Measurements from ENCODE around the gene PUM1. TPM values are rescaled to one million over a fixed set of nuclear protein-coding genes. Genes with fewer than 3 reads are reported as not detected.

PUM1 gene
- total RNA-seq, 1 experiment from 2014 or later: 109 TPM

DNA sequence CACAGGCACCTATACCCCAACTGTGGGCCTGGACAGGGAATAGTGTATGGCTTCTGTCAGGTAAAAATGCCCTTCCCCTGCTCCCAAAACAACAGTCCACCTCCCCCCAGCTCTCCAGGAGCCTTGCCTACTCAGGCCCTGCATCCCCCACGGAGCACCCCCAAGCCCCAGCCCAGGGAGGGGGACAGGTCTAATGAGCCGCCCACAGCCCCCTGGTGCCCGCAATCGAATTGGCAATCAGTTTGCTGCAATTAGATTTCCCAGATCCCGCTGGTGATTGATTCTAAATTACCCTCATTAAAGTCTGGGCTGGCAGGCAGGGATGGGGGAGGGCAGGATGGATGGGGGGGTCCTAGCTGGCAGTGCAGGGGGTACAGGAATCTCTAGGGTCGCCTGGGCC is 165.0 kb downstream of the PUM1 start:
- no peaks in the 10 kb centered on the region for H3K36me3 ChIP-seq (ENCODE audit: control insufficient read depth, insufficient read depth, low read length)
- no peaks in the 10 kb centered on the region for H3K9me3 ChIP-seq (ENCODE audit: control insufficient read depth, insufficient read depth, low read depth, low read length)
- ChIA-PET CTCF (no interaction called here), POLR2A (no interaction called here)
- peaks cover 17% of the 10 kb centered on the region for H3K4me1 ChIP-seq (ENCODE audit: control insufficient read depth, insufficient read depth, low read length)
- no peaks in the 10 kb centered on the region for H3K27me3 ChIP-seq (ENCODE audit: control insufficient read depth, insufficient read depth, low read length)
- intact Hi-C loops (cut with micrococcal nuclease; ENCODE audit: unreplicated experiment) (no loop called here), in situ Hi-C loops (cut with HindIII; ENCODE audit: low pct_unique_long_range_greater_than_20kb, low sequenced_read_pairs) (loop anchor here (25.0 kb wide), 1 partner anchor 88 kb away; no protein-coding TSS in a partner anchor)
- H3K27ac ChIP-seq (ENCODE audit: low read length): no peak overlapping the region
- no peak for TF ChIP-seq CTCF (IDR thresholded peaks at IDR 0.05)
- TF ChIP-seq TCF7L2 (IDR thresholded peaks at IDR 0.05; ENCODE audit: low read depth, low read length): no peak
- TF ChIP-seq SIN3A (IDR thresholded peaks at IDR 0.05; ENCODE audit: borderline replicate concordance, insufficient read depth, low read depth, low read length): no peak
- TF ChIP-seq POLR2AphosphoS5 (IDR thresholded peaks at IDR 0.05; ENCODE audit: low read depth, low read length): no peak
- no peak for TF ChIP-seq REST (IDR thresholded peaks at IDR 0.05; ENCODE audit: insufficient read depth in 1 of 2, low read depth in 2 of 2, low read length in 1 of 2)
- no TSS peak for BruUV-seq (replicated peaks)
- ATAC-seq: no peak
- H3K4me3 ChIP-seq (ENCODE audit: low read depth in 2 of 2, low read length in 2 of 2): no peak overlapping the region
- DNase-seq (ENCODE audit: low read depth, low spot score): no peak

- ATAC-seq (no peak), DNase-seq (ENCODE audit: low read depth, low spot score) (no peak)
- no peaks in the 10 kb centered on the region for H3K9me3 ChIP-seq (ENCODE audit: control insufficient read depth, insufficient read depth, low read depth, low read length)
- no peak overlapping the region for H3K27ac ChIP-seq (ENCODE audit: low read length)
- CTCF ChIA-PET: no interaction called here
- TF ChIP-seq SIN3A (IDR thresholded peaks at IDR 0.05; ENCODE audit: borderline replicate concordance, insufficient read depth, low read depth, low read length): no peak
- no peak for TF ChIP-seq REST (IDR thresholded peaks at IDR 0.05; ENCODE audit: insufficient read depth in 1 of 2, low read depth in 2 of 2, low read length in 1 of 2)
- no peak for TF ChIP-seq POLR2AphosphoS5 (IDR thresholded peaks at IDR 0.05; ENCODE audit: low read depth, low read length)
- no peak for TF ChIP-seq CTCF (IDR thresholded peaks at IDR 0.05)
- TF ChIP-seq TCF7L2 (IDR thresholded peaks at IDR 0.05; ENCODE audit: low read depth, low read length): no peak
- in situ Hi-C loops (cut with HindIII; ENCODE audit: low pct_unique_long_range_greater_than_20kb, low sequenced_read_pairs): loop anchor here (25.0 kb wide), 1 partner anchor 87 kb away; no protein-coding TSS in a partner anchor
- no TSS peak for BruUV-seq (replicated peaks)
- H3K4me3 ChIP-seq (ENCODE audit: low read depth in 2 of 2, low read length in 2 of 2): no peak overlapping the region
- H3K27me3 ChIP-seq (ENCODE audit: control insufficient read depth, insufficient read depth, low read length): no peaks in the 10 kb centered on the region
- H3K36me3 ChIP-seq (ENCODE audit: control insufficient read depth, insufficient read depth, low read length): no peaks in the 10 kb centered on the region
- POLR2A ChIA-PET: no interaction called here
- peaks cover 17% of the 10 kb centered on the region for H3K4me1 ChIP-seq (ENCODE audit: control insufficient read depth, insufficient read depth, low read length)
- intact Hi-C loops (cut with micrococcal nuclease; ENCODE audit: unreplicated experiment): no loop called here
Observed at GRCh38 chr1:30899577-30900389, 165.7 kb downstream of the PUM1 start.

Data from Panc1 (cell line).